GM23338 (cell line): ENCODE data around the gene LZTS3. TPM values are rescaled to one million over a fixed set of nuclear protein-coding genes. Genes with fewer than 3 reads are reported as not detected.

Experiments
- ATAC-seq: fragments of 200-7000 bp; cut with Tn5 transposase; 3 replicates; pipeline ENCODE4 v1.9.1; 2020
- DNase-seq: peaks from one replicate; pipeline ENCODE4 v3.0.0-alpha.2; 2015; ENCODE audit warnings: low spot score
- H2AFZ ChIP-seq: fragments of 200-600 bp; sonication (generic); 2 replicates; pipeline ENCODE4 v1.8.0; 2016; ENCODE audit warnings: antibody characterized with exemption, mild to moderate bottlenecking, moderate library complexity
- H3F3A ChIP-seq: fragments of 200-600 bp; sonication (generic); replicated peaks from 2 replicates; pipeline ENCODE4 v1.8.0; 2017; ENCODE audit warnings: antibody characterized with exemption, mixed run types, low read depth
- H3K27ac ChIP-seq: fragments of 200-600 bp; sonication (generic); 2 replicates; pipeline ENCODE4 v1.6.1; 2016; ENCODE audit warnings: low read depth
- H3K27me3 ChIP-seq: fragments of 200-600 bp; sonication (generic); 2 replicates; pipeline ENCODE4 v1.8.0; 2016; ENCODE audit warnings: mild to moderate bottlenecking, mixed run types, moderate library complexity; ENCODE audit not compliant: insufficient read depth
- H3K36me3 ChIP-seq: fragments of 200-600 bp; sonication (generic); 2 replicates; pipeline ENCODE4 v1.8.0; 2016; ENCODE audit warnings: mild to moderate bottlenecking; ENCODE audit not compliant: insufficient read depth
- H3K4me1 ChIP-seq: fragments of 200-600 bp; sonication (generic); 2 replicates; pipeline ENCODE4 v1.8.0; 2016; ENCODE audit warnings: mild to moderate bottlenecking, moderate library complexity; ENCODE audit not compliant: insufficient read depth
- H3K4me2 ChIP-seq: fragments of 200-600 bp; sonication (generic); 2 replicates; pipeline ENCODE4 v1.7.1; 2017; ENCODE audit warnings: mixed run types
- H3K4me3 ChIP-seq: fragments of 200-600 bp; sonication (generic); 2 replicates; pipeline ENCODE4 v1.6.1; 2016; ENCODE audit warnings: mixed run types
- H3K79me2 ChIP-seq: fragments of 200-600 bp; sonication (generic); replicated peaks from 2 replicates; pipeline ENCODE4 v1.8.0; 2017; ENCODE audit warnings: mild to moderate bottlenecking; ENCODE audit not compliant: insufficient read depth
- H3K9me2 ChIP-seq: fragments of 200-600 bp; sonication (generic); 2 replicates; pipeline ENCODE4 v1.8.0; 2017; ENCODE audit not compliant: insufficient read depth
- H4K20me1 ChIP-seq: fragments of 200-600 bp; sonication (generic); replicated peaks from 2 replicates; pipeline ENCODE4 v1.8.0; 2017; ENCODE audit warnings: mild to moderate bottlenecking; ENCODE audit not compliant: insufficient read depth
- H3K27ac Mint-ChIP-seq: 2 replicates; pipeline ENCODE4 v1.8.0; 2020; ENCODE audit warnings: inconsistent platforms, mild to moderate bottlenecking, moderate library complexity, mixed read lengths
- H3K27me3 Mint-ChIP-seq: 3 replicates; pipeline ENCODE4 v1.8.0; 2022; ENCODE audit warnings: low read depth, mild to moderate bottlenecking, moderate library complexity, mixed read lengths, inconsistent platforms; ENCODE audit not compliant: insufficient read depth, poor library complexity
- H3K36me3 Mint-ChIP-seq: 3 replicates; pipeline ENCODE4 v1.8.0; 2021; ENCODE audit warnings: low read depth, mild to moderate bottlenecking, inconsistent platforms, moderate library complexity, mixed read lengths
- H3K4me1 Mint-ChIP-seq: 3 replicates; pipeline ENCODE4 v1.8.0; 2020; ENCODE audit warnings: mild to moderate bottlenecking, inconsistent platforms, mixed read lengths
- H3K4me3 Mint-ChIP-seq: 3 replicates; pipeline ENCODE4 v1.8.0; 2021; ENCODE audit warnings: moderate library complexity, mild to moderate bottlenecking, inconsistent platforms, mixed read lengths
- H3K9me3 Mint-ChIP-seq: 3 replicates; pipeline ENCODE4 v1.8.0; 2020; ENCODE audit warnings: moderate library complexity, mild to moderate bottlenecking, inconsistent platforms, mixed read lengths
- CREB1 ChIP-seq: fragments of 250-450 bp; sonication (Bioruptor Pico); IDR thresholded peaks from 2 replicates; pipeline ENCODE4 v1.5.0; 2020; ENCODE audit warnings: low read depth, mild to moderate bottlenecking, moderate library complexity
- CTCF ChIP-seq, 2 experiments: fragments of 200-600 bp in 1 of 2; sonication (generic) in 1 of 2; conservative IDR thresholded peaks; 2 replicates each; pipeline versions ENCODE4 v1.5.1 to v1.6.1; 2016 to 2017; ENCODE audit warnings: antibody characterized with exemption in 2 of 2, low read depth in 2 of 2, mild to moderate bottlenecking in 2 of 2, moderate library complexity in 1 of 2
- NANOG ChIP-seq: IDR thresholded peaks from 2 replicates; pipeline ENCODE4 v1.6.1; 2016; ENCODE audit warnings: antibody characterized with exemption, borderline replicate concordance
- ZNF331 ChIP-seq: fragments of 250-450 bp; sonication (Bioruptor Pico); IDR thresholded peaks from 2 replicates; pipeline ENCODE4 v1.5.0; 2020; ENCODE audit warnings: low read depth, mild to moderate bottlenecking, moderate library complexity
- ZNF462 ChIP-seq: fragments of 250-450 bp; sonication (Bioruptor Pico); IDR thresholded peaks from 2 replicates; pipeline ENCODE4 v1.5.0; 2020; ENCODE audit warnings: mild to moderate bottlenecking, moderate library complexity
- polyA plus RNA-seq: library from polyadenylated mRNA; unstranded; fragments of >200 nt; fragmentation: Nextera tagmentation; extraction: Ambion mirVana; gene quantifications from 2 replicates; pipeline ENCODE4 v1.2.1, GENCODE V29; 2016
- total RNA-seq: library from RNA; depleted of rRNA; stranded (reverse); fragments of >200 nt; shearing (Covaris generic); gene quantifications from 2 replicates; pipeline ENCODE4 v1.2.3, GENCODE V29; 2014
- TF ChIP-seq, protein P1 (sequence below): IDR thresholded peaks from one replicate; pipeline ENCODE4 v1.6.1; 2018; ENCODE audit warnings: antibody characterized with exemption; ENCODE audit not compliant: unreplicated experiment

The LZTS3 gene
- total and polyA plus RNA-seq, 2 experiments from 2014 or later: 9.7 to 40.7 TPM

DNA sequence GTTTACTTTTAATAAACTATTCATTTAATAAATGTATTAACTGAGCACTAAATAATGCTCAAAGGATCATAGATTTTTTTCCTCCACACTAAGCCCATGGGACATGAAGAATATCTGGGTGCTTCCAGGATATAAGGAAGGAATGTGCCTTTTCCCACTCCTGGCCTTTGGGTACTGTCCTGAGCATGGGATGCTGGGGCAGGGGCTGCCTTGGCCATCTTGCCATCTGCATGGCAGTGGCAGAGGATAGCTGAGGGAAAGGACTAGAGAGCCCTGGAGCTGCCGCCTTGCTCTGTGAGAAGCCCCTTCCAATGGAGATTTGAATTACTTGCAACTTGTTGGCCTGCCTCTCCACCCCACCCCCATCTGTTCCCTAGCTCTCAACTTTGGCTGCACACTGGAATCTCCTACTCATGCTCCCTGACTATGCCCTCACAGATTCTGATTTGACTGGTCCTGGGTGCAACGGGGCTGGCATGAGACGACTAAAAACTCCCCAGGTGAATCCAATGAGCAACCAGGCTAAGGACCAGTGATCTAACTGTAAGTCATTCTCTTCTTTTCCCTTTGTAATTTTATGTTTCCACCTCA lies 15.6 kb upstream of the LZTS3 start:
- H3K36me3 ChIP-seq: peaks cover 8% of the 10 kb centered on the region; the same call in 1 of the 2 replicates

More for the DNA sequence above, 15.6 kb upstream of the LZTS3 start:
- H3K27me3 ChIP-seq: no peaks in the 10 kb centered on the region
- H3K4me3 ChIP-seq: no peak overlapping the region
- no peak overlapping the region for H2AFZ ChIP-seq
- H3K27me3 Mint-ChIP-seq: peaks cover 11% of the 10 kb centered on the region
- ATAC-seq (no peak), DNase-seq (no peak)
- H4K20me1 ChIP-seq: no peaks in the 10 kb centered on the region; the same call in 1 of the 2 replicates
- H3K4me3 Mint-ChIP-seq: no peak overlapping the region
- H3F3A ChIP-seq: no peaks in the 10 kb centered on the region
- H3K9me3 Mint-ChIP-seq: no peaks in the 10 kb centered on the region
- no peaks in the 10 kb centered on the region for H3K4me1 ChIP-seq
- no peak overlapping the region for H3K4me2 ChIP-seq
- peaks cover 42% of the 10 kb centered on the region for H3K36me3 Mint-ChIP-seq
- H3K27ac Mint-ChIP-seq: no peak overlapping the region; the same call in 1 of the 2 replicates
- peaks cover 11% of the 10 kb centered on the region for H3K4me1 Mint-ChIP-seq
- no peaks in the 10 kb centered on the region for H3K9me2 ChIP-seq
- H3K27ac ChIP-seq: no peak overlapping the region
- TF ChIP-seq, protein P1, sequence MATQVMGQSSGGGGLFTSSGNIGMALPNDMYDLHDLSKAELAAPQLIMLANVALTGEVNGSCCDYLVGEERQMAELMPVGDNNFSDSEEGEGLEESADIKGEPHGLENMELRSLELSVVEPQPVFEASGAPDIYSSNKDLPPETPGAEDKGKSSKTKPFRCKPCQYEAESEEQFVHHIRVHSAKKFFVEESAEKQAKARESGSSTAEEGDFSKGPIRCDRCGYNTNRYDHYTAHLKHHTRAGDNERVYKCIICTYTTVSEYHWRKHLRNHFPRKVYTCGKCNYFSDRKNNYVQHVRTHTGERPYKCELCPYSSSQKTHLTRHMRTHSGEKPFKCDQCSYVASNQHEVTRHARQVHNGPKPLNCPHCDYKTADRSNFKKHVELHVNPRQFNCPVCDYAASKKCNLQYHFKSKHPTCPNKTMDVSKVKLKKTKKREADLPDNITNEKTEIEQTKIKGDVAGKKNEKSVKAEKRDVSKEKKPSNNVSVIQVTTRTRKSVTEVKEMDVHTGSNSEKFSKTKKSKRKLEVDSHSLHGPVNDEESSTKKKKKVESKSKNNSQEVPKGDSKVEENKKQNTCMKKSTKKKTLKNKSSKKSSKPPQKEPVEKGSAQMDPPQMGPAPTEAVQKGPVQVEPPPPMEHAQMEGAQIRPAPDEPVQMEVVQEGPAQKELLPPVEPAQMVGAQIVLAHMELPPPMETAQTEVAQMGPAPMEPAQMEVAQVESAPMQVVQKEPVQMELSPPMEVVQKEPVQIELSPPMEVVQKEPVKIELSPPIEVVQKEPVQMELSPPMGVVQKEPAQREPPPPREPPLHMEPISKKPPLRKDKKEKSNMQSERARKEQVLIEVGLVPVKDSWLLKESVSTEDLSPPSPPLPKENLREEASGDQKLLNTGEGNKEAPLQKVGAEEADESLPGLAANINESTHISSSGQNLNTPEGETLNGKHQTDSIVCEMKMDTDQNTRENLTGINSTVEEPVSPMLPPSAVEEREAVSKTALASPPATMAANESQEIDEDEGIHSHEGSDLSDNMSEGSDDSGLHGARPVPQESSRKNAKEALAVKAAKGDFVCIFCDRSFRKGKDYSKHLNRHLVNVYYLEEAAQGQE: no peak
- TF ChIP-seq CTCF (conservative IDR thresholded peaks at IDR 0.05; ENCODE audit: low read depth in 2 of 2) (no peak), ZNF331 (no peak), NANOG (no peak), ZNF462 (no peak), CREB1 (CRISPR knock-in tag) (no peak)
- no peaks in the 10 kb centered on the region for H3K79me2 ChIP-seq
